Suppressor macrophage (primary cell): ENCODE results near the gene TNFSF18.

Source experiments
- DNase-seq, 4 experiments: peaks; one replicate each; pipeline ENCODE4 v3.0.0-alpha.2; 2020 to 2022

Gene TNFSF18

GRCh38 chr1:173038875-173039554 lies 11.7 kb downstream of the TNFSF18 start:
- peak; percentile 30 to 63 (median 50) for DNase-seq

DNA sequence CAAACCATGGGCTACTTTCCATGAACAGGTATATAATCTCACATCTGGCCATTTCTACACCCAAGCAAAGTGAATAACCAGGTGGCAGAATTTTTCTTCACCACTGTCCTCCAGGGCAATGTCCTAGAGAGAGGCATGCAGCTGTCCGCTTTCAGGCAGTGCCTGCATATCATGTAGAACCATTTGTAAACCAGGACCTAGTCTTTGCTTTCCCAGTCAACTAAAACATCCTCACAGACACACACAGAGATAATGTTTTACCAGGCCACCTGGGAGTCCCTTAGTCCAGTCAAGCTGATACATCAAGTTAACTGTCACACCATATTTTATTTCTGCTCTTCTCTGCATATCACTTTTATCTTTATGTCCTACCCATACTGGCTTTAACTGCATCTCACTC lies 26.2 kb downstream of the TNFSF18 start:
- no peak for DNase-seq

DNA sequence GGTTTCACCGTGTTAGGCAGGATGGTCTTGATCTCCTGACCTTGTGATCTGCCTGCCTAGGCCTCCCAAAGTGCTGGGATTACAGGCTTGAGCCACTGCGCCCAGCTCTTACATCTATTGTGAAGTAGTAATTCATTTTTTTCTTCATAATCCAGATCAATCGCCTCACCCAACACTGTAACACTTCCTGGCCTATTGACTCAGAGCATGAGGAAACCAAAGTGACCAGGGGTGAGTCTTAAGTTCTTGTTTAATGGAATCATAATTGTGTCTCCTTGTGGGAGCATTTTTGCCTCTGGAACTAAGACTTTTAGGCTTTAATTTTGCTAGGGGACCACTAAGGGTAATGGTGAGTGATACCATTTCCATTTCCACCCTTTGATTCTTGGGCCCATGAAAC lies 27.4 kb downstream of the TNFSF18 start:
- no peak for DNase-seq

GRCh38 chr1:173020138-173020750 lies 30.5 kb downstream of the TNFSF18 start:
- peak; percentile 65 to 82 (median 73) for DNase-seq

GRCh38 chr1:173017792-173018191 lies 32.9 kb downstream of the TNFSF18 start:
- DNase-seq: peak in 3 of 4 experiments; percentile 10 to 58 (median 52)

DNA sequence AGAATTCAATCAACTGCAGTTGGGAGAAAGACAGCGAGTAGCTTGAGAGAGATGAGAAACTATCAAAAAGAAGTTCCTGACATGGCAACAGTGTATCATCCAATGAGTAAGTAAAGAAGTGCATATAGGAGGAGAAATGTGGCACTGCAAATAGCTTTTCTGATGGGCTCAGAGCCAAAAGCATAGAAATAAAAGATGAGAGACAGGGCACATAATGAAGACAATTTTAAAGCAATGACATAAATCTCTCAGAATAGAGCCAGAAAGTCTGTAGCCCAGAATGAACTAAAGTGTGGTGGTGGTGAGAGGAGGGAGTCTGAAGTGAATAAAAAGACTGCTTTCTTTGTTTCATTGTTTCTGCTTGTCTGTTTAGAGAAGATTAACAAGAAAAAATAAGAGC lies 34.3 kb downstream of the TNFSF18 start:
- DNase-seq: no peak

DNA sequence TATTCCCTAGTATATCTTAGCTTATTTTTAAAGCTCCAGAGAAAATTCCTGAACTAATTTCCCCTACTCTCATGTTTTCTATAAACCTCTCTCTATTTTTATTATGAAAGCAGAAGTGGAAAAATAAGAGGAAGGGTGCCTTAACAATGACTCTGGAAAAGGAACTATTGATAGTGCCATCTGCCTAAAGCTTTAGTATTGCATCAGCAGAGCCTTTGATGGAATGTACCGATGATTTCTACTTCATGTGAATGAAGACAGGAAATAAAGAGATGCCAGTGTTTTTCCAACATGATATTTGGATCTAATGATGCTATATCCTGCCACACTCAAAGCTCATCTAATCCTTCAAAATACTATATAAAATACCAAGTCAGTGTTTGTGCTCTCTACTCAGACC lies 35.1 kb downstream of the TNFSF18 start:
- DNase-seq: peak; percentile 44 to 86 (median 65)

- peak; percentile 22 to 74 (median 48) for DNase-seq
Observed at GRCh38 chr1:173014160-173014559, 36.6 kb downstream of the TNFSF18 start.

DNA sequence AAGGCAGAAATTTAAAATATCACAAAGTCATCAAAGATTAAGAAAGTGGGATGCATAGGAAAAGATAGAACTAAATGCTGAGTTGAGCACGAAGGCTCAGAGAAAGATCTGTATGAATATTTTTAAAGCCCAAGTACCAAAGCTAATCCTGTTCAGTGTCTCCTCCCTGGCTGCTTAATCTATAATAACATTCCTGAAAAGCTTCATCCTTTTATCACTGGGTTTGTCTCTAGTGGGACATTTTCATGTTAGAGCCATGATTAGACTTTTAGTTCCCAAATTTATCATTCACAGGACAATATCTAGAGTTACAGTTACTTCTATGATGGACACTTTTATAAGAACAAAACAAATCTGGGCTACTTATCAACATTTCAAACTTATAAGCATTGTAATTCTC lies 38.6 kb downstream of the TNFSF18 start:
- DNase-seq: no peak

- peak; percentile 79 to 93 (median 86) for DNase-seq
Observed at GRCh38 chr1:173009597-173009996, 41.1 kb downstream of the TNFSF18 start.

DNA sequence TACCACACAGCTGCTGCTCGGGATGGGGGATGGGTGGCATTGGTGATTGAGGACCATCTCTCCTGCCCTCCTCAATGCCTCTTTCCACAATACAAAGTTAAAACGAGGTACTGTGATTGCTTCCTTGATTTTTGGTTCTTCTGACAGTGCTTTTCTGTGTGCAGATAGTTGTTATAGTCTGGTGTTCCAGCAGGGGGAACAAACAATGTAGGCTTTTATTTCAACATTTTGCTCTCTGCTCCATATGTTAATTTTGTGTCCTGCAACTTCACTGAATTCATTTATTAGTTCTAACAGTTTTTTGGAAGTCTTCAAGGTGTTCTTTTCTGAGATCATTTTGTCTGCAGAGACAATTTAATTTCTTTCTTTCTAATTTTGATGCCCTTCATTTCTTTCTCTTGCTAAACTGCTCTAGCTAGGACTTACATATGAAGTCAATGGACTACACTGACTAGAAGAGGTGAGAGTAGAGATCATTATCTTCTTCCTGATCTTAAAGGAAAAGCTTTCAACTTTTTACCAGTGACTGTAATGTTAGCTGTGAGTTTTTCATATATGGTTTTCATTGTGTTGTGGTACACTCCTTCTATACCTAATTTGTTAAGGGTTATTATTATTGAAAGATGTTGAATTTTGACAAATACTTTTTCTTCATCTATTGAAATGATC lies 45.4 kb downstream of the TNFSF18 start:
- DNase-seq: peak in 1 of 4 experiments; percentile 12

- peak in 3 of 4 experiments; percentile 47 to 52 (median 50) for DNase-seq
Observed at GRCh38 chr1:173002891-173003838, 47.6 kb downstream of the TNFSF18 start.

DNA sequence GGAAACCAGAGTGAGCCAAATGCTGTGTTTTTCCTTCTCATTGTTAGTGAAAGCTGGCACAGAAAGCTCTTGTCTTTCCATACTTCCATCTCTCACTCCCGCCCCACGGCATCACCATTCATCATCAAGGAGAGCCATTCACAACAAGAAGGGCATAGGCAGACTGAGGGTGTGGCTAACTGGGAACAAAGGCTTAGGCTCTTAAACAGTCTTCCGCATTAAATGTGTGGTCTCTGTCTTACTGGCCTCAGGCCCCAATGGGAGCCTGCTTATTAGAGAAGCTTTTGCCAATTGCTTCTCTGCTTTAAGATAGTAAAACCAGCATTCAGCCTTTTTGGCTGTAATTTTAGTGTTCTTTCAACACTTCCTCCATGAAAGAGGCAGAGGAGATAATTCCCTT lies 51.4 kb downstream of the TNFSF18 start:
- DNase-seq: no peak

DNA sequence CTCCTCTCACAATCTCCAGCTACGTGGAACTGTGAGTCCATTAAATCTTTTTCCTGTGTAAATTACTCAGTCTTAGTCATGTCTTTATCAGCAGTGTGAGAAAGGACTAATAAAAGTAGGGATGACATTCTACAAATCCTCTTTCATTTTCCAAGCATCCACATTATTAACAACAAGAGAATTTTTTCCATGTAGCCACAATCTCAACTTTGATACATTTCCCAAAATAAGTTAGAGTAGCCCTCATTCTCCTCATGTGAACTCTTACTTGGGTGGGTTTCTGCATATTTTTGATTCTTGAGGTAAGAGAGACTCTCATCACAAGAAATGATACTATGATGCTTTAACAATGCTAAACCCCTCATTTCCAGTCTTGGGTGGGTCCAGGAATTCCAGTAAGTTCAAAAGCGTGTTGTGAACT lies 52.8 kb downstream of the TNFSF18 start:
- no peak for DNase-seq

- DNase-seq: no peak
Observed at GRCh38 chr1:172993640-172994039, 57.1 kb downstream of the TNFSF18 start.

DNA sequence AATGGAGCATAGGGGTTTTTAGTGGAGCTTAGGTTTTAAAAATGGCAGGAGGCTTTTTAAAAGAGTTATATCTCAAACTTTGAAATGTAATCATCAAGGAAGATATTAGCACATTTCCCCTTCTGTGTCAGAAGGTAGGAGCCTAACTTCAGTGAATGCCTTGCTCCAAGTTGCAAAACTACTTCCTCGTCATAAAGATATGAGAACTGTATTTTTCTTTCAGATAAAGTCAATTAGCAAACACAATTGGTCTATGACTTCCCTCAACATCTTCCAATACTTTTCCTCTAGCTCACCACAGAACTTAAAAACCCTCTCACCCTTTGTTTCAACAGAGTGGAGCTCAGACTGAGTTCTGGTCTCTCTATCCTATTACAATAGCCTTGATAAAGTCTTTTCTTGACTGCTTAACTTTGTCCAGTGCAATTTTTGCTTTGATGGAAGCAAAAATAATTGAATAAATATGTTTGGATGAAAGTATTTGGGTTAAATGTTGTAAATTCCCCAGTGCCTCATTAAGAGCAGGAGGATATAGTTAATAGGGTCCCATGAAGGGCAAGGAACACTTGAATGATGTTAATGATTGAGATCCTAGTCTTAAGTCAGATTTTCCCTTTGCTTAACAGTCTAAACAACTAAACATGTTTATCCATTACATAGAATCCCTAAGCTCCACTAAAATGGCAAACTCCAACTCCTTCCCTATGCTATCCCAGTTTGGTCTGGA lies 58.9 kb downstream of the TNFSF18 start:
- DNase-seq: peak in 2 of 4 experiments; percentile 29 to 34

DNA sequence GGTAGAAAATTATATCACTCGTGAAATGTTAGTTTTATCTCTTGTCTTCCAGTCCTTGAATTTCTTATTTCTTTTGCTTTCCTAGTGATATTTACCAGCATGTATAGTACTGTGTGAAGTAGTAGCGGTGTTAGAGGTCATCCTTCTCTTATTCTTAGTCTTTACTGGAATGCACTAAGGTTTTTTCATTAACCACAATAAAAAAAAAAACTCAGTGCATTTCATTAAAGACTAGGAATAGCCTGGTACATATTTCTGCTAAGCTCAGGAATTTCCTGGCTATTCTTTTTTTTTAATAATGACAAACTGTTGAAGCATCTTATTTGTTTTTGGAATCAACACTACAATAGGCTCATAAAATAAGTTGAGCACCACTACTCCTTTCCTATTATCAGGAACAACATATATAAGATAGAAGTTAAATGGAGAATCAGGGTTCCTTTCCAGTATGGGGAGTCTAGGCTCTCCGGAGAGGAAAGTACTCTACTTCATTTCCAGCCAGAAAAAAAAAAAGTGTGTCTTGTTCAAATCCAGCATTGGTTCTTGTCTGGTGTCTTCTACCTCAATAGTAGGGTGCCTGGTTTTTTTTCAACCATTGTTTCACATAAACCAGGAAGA lies 60.0 kb downstream of the TNFSF18 start:
- no peak for DNase-seq
